EH (cell line): ENCODE results near the gene PRKAR1B.

ENCODE experiments used
- DNase-seq: peaks from one replicate; pipeline ENCODE4 v3.0.0-alpha.2; 2015; ENCODE audit warnings: low read depth

PRKAR1B gene

GRCh38 chr7:519484-520390 is 207.3 kb downstream of the PRKAR1B start, which contains the start of gene PDGFA:
PDGFA (minus strand) TSS chr7:519846; CDS start chr7:519001, 845 bp downstream.
- DNase-seq = peak; percentile 77

- peak; percentile 85 for DNase-seq
Observed at GRCh38 chr7:518630-519483, 208.2 kb downstream of the PRKAR1B start.

GRCh38 chr7:517774-518629 is 209.1 kb downstream of the PRKAR1B start:
- peak; percentile 75 for DNase-seq

GRCh38 chr7:516606-517456 is 210.2 kb downstream of the PRKAR1B start:
- peak; percentile 81 for DNase-seq

- DNase-seq = peak; percentile 85
Observed at GRCh38 chr7:516216-516605, 210.9 kb downstream of the PRKAR1B start.

GRCh38 chr7:515628-516027 is 211.5 kb downstream of the PRKAR1B start:
- DNase-seq = no peak

GRCh38 chr7:514651-515598 is 212.2 kb downstream of the PRKAR1B start:
- peak; percentile 38 for DNase-seq

- no peak for DNase-seq
Observed at GRCh38 chr7:514242-514641, 212.8 kb downstream of the PRKAR1B start.

- peak; percentile 93 for DNase-seq
Observed at GRCh38 chr7:513521-514166, 213.4 kb downstream of the PRKAR1B start.

- DNase-seq = no peak
Observed at GRCh38 chr7:512541-513311, 214.4 kb downstream of the PRKAR1B start.

- DNase-seq = no peak
Observed at GRCh38 chr7:512146-512510, 215.0 kb downstream of the PRKAR1B start.

- no peak for DNase-seq
Observed at GRCh38 chr7:511476-512145, 215.5 kb downstream of the PRKAR1B start.

- DNase-seq = no peak
Observed at GRCh38 chr7:510782-511281, 216.2 kb downstream of the PRKAR1B start.

GRCh38 chr7:510131-510481 is 217.0 kb downstream of the PRKAR1B start:
- no peak for DNase-seq

GRCh38 chr7:509426-510130 is 217.5 kb downstream of the PRKAR1B start:
- DNase-seq = no peak

- DNase-seq = no peak
Observed at GRCh38 chr7:508461-509170, 218.5 kb downstream of the PRKAR1B start.
